Upper lobe of left lung (tissue), 6 donors: ENCODE data around the gene RDH5. TPM values are rescaled to one million over a fixed set of nuclear protein-coding genes. Genes with fewer than 3 reads are reported as not detected.

Experiments
- ATAC-seq, 2 donors: fragments of 200-7000 bp; cut with Tn5 transposase; one replicate each; pipeline ENCODE4 v1.9.1; 2022; ENCODE audit warnings: mild to moderate bottlenecking in 2 of 2, moderate library complexity in 2 of 2; ENCODE audit not compliant: low FRiP score in 2 of 2
- DNase-seq, 2 donors: peaks; one replicate each; pipeline ENCODE4 v3.0.0-alpha.2; 2019 to 2020
- H3K27ac ChIP-seq, 4 donors: fragments of 200-600 bp; sonication (generic); one replicate each; pipeline ENCODE4 v1.5.1; 2016 to 2019
- H3K27me3 ChIP-seq, 4 donors: fragments of 200-600 bp; sonication (generic); one replicate each; pipeline ENCODE4 v1.5.1; 2017 to 2019
- H3K36me3 ChIP-seq, 4 donors: fragments of 200-600 bp; sonication (generic); one replicate each; pipeline ENCODE4 v1.5.1; 2016 to 2019
- H3K4me1 ChIP-seq, 4 donors: fragments of 200-600 bp; sonication (generic); one replicate each; pipeline ENCODE4 v1.5.1; 2018 to 2019
- H3K4me3 ChIP-seq, 4 donors: fragments of 200-600 bp; sonication (generic); one replicate each; pipeline ENCODE4 v1.5.1; 2017 to 2019; ENCODE audit warnings: mild to moderate bottlenecking in 2 of 4, moderate library complexity in 1 of 4
- H3K9me3 ChIP-seq, 4 donors: fragments of 200-600 bp; sonication (generic); one replicate each; pipeline ENCODE4 v1.5.1; 2018 to 2019
- EP300 ChIP-seq, 4 donors: sonication (generic); formaldehyde crosslinking; IDR thresholded peaks; one replicate each; pipeline ENCODE4 v1.5.1; 2017; ENCODE audit warnings: antibody characterized with exemption in 4 of 4, control low read depth in 2 of 4
- POLR2A ChIP-seq, 4 donors: fragments of 450-650 bp; IDR thresholded peaks; one replicate each; pipeline ENCODE4 v1.5.1; 2016 to 2017; ENCODE audit warnings: antibody characterized with exemption in 4 of 4, mild to moderate bottlenecking in 2 of 4
- POLR2AphosphoS5 ChIP-seq, 2 donors: sonication (generic); formaldehyde crosslinking; IDR thresholded peaks; one replicate each; pipeline ENCODE4 v1.5.1; 2017; ENCODE audit warnings: antibody characterized with exemption in 2 of 2
- WGBS, 2 donors: methylation state at CpG; one replicate each; pipeline ENCODE4 v1.1.5; 2017 to 2018; 5-methylcytosine and 5-hydroxymethylcytosine counted together
- total RNA-seq, 6 donors: library from RNA; depleted of rRNA in 4 of 6; stranded (reverse); fragments of >200 nt in 4 of 6; gene quantifications; one replicate each; pipeline versions ENCODE4 v1.1.0 to v1.2.1, GENCODE V29; 2016 to 2021
- TF ChIP-seq, protein P1 (sequence below), 6 experiments: fragments of 450-650 bp in 4 of 6; fragments of 200-600 bp in 2 of 6; sonication (generic) in 2 of 6; IDR thresholded peaks; one replicate each; pipeline ENCODE4 v1.5.1; 2016 to 2019; ENCODE audit warnings: antibody characterized with exemption in 6 of 6
- donor health status: DM: no; HTN: no; CAD: no; lungs with moderate emphysema.
- donor health status: DM: no; HTN: yes; CAD: no; lungs with severe emphysema.

Gene RDH5
- total RNA-seq, 6 donors from 2014 or later, result 3.8 to 37.7 (median 5.6) TPM

DNA sequence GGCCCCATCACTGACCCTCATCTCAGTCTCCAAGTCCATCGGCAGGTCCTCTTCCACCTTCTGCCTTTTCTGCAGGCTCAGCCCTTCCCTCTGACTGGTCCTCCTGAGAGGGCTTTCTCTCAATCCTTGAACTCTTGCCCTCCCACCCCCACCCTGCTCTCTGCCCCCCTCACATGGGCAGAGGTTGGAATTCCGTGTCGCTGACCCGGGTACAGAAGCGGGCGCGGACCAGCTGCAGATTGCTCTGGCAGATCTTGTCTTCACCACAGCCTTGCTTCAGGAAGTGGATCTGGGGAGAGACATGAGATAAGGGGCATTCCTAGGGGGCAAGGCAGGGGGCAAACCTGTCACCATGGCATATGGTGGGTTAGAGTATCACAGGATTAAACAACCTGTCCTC is 24.8 kb upstream of the RDH5 start:
- H3K27me3 ChIP-seq, result no peaks in the 10 kb centered on the region
- no peak for ATAC-seq
- no peak for DNase-seq
- WGBS, 2 donors, result 80 to 87% methylated on average over 7 of the region's 7 CpGs
- no peaks in the 10 kb centered on the region for H3K9me3 ChIP-seq
- H3K36me3 ChIP-seq, result no peaks in the 10 kb centered on the region
- TF ChIP-seq, protein P1, sequence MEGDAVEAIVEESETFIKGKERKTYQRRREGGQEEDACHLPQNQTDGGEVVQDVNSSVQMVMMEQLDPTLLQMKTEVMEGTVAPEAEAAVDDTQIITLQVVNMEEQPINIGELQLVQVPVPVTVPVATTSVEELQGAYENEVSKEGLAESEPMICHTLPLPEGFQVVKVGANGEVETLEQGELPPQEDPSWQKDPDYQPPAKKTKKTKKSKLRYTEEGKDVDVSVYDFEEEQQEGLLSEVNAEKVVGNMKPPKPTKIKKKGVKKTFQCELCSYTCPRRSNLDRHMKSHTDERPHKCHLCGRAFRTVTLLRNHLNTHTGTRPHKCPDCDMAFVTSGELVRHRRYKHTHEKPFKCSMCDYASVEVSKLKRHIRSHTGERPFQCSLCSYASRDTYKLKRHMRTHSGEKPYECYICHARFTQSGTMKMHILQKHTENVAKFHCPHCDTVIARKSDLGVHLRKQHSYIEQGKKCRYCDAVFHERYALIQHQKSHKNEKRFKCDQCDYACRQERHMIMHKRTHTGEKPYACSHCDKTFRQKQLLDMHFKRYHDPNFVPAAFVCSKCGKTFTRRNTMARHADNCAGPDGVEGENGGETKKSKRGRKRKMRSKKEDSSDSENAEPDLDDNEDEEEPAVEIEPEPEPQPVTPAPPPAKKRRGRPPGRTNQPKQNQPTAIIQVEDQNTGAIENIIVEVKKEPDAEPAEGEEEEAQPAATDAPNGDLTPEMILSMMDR (IDR thresholded peaks at IDR 0.05), result no peak
- TF ChIP-seq EP300 (IDR thresholded peaks at IDR 0.05) (no peak), POLR2A (IDR thresholded peaks at IDR 0.05) (no peak), POLR2AphosphoS5 (IDR thresholded peaks at IDR 0.05) (no peak)
- no peaks in the 10 kb centered on the region for H3K4me1 ChIP-seq
- no peak overlapping the region for H3K27ac ChIP-seq
- H3K4me3 ChIP-seq, result no peak overlapping the region

DNA sequence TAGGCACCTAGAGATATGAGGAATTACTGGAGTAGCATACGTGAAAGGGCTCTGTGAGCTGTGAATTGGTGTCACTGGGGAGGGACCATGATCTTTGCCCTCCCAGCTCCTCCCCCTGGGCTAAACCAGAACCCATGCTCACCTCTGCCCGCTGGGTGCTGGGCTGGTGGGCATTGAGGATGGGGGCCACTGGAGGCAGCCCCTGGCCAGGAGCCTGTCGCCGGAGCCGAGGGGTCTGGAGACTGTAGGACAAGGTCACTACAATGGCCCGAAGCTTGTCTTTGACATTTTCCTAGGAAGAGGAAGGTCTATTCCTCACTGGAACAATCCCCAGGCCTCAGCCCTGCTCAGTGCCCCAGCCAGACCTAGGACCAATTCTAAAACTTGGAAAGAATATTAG is 24.1 kb upstream of the RDH5 start:
- DNase-seq (peak in 1 of 2 donors; percentile 43), ATAC-seq (no peak)
- Histone ChIP-seq H3K9me3 (no peaks in the 10 kb centered on the region), H3K27ac (no peak overlapping the region), H3K27me3 (no peaks in the 10 kb centered on the region), H3K36me3 (no peaks in the 10 kb centered on the region), H3K4me3 (no peak overlapping the region), H3K4me1 (no peaks in the 10 kb centered on the region)
- TF ChIP-seq, protein P1 (IDR thresholded peaks at IDR 0.05), result no peak
- TF ChIP-seq EP300 (IDR thresholded peaks at IDR 0.05), result no peak
- no peak for TF ChIP-seq POLR2A (IDR thresholded peaks at IDR 0.05)
- no peak for TF ChIP-seq POLR2AphosphoS5 (IDR thresholded peaks at IDR 0.05)
- WGBS, 2 donors, result 83 to 94% methylated on average over 2 to 6 of the region's 6 CpGs

DNA sequence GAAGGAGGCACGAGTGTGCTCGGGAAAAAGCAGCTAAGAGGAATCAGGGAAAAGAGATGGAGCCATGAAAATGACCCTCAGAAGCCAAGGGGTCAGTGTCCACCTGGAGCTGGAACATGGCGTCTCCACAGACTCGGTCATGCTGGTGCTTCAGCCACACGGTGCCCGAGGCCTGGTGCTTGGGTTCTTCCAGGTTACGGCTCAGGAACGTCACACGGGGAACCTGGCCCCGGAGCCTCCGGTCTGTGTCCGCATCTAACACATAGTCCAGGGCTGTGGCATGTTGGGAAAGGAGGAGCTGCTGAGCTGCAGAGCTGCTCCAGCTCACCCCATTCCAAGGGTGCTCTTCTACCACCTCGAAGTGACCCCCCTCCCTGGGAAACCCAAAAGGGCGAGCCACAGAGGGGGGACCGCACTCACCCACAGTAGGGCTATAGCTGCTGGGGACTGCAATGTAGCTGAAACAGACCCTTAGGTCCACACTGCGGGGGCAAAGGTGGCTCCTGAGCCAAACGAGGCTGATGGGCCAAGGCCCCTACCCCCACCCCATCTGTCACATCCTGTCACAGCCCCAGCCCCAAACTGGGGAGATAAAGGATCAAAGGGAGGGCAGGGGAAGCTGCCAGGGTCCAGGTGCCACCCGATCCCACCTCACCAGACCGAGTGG is 23.3 kb upstream of the RDH5 start:
- Histone ChIP-seq H3K9me3 (no peaks in the 10 kb centered on the region), H3K36me3 (no peaks in the 10 kb centered on the region), H3K27me3 (no peaks in the 10 kb centered on the region), H3K27ac (no peak overlapping the region), H3K4me1 (no peaks in the 10 kb centered on the region), H3K4me3 (no peak overlapping the region)
- 84 to 86% methylated on average over 15 to 19 of the region's 19 CpGs for WGBS, 2 donors
- DNase-seq, result peak in 1 of 2 donors; percentile 52
- TF ChIP-seq EP300 (IDR thresholded peaks at IDR 0.05) (no peak), POLR2A (IDR thresholded peaks at IDR 0.05) (no peak), POLR2AphosphoS5 (IDR thresholded peaks at IDR 0.05) (no peak)
- TF ChIP-seq, protein P1 (IDR thresholded peaks at IDR 0.05), result no peak
- no peak for ATAC-seq

DNA sequence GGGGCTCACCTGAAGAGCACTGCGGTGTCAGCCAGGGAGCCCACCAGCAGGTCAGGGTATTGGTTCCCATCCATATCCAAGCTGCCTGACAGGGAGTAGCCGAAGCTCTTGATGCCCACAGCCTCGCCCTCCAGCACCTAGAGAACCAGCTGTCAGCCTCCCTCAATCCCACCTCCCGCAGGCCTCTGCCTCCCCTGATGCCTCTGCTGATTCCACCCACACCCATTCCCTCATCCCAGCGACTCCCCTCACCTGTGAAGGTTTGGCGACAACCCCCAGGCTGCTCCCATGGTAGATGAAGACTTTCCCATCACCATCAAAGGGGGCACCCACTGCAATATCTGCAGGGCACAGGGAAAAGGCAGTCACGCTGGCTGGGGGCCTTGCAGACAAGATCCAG is 22.5 kb upstream of the RDH5 start:
- Histone ChIP-seq H3K4me3 (no peak overlapping the region), H3K36me3 (no peaks in the 10 kb centered on the region), H3K9me3 (no peaks in the 10 kb centered on the region), H3K27me3 (no peaks in the 10 kb centered on the region), H3K27ac (no peak overlapping the region), H3K4me1 (no peaks in the 10 kb centered on the region)
- TF ChIP-seq POLR2AphosphoS5 (IDR thresholded peaks at IDR 0.05), result no peak
- TF ChIP-seq, protein P1 (IDR thresholded peaks at IDR 0.05), result no peak
- no peak for TF ChIP-seq EP300 (IDR thresholded peaks at IDR 0.05)
- TF ChIP-seq POLR2A (IDR thresholded peaks at IDR 0.05), result no peak
- WGBS, 2 donors, result 86 to 91% methylated on average over 6 to 7 of the region's 7 CpGs
- DNase-seq, result no peak
- ATAC-seq, result no peak
